SK-N-SH (cell line): ENCODE results near the gene FSD2. TPM values are rescaled to one million over a fixed set of nuclear protein-coding genes. Genes with fewer than 3 reads are reported as not detected.

Experiments used
- CTCF ChIA-PET: fragments of 300-600, 350-600 bp; formaldehyde crosslinking; extraction: SDS; loops from one replicate; lab custom pipeline; 2021; lab: Yijun Ruan, JAX
- POLR2A ChIA-PET: fragments of 350-600 bp; sonication (Branson Sonifier 250); formaldehyde crosslinking; extraction: SDS; loops from one replicate; lab custom pipeline; 2020; ENCODE audit warnings: antibody characterized with exemption, inconsistent platforms; lab: Yijun Ruan, JAX
- DNase-seq: peaks from one replicate; pipeline ENCODE4 v3.0.0; 2012
- H2AFZ ChIP-seq: fragments of 200-600 bp; sonication (generic); 2 replicates; pipeline ENCODE4 v1.8.1; 2016; ENCODE audit warnings: antibody characterized with exemption, mild to moderate bottlenecking, low read depth
- H3F3A ChIP-seq: fragments of 200-600 bp; sonication (generic); replicated peaks from 2 replicates; pipeline ENCODE3; 2016; ENCODE audit warnings: antibody characterized with exemption, mild to moderate bottlenecking; ENCODE audit not compliant: insufficient read depth
- H3K27ac ChIP-seq, 2 experiments: fragments of 200-500 bp in 1 of 2; fragments of 200-600 bp in 1 of 2; sonication (Bioruptor generic) in 1 of 2; sonication (generic), shearing (Covaris generic) in 1 of 2; 2 replicates each; pipeline versions ENCODE4 v1.5.1 to v1.6.1; 2014 to 2016; ENCODE audit warnings: low read depth in 2 of 2, inconsistent platforms in 1 of 2, low read length in 1 of 2, mild to moderate bottlenecking in 1 of 2, mixed read lengths in 1 of 2
- H3K27me3 ChIP-seq: fragments of 200-600 bp; sonication (generic), shearing (Covaris generic); 2 replicates; pipeline ENCODE4 v1.6.1; 2016; ENCODE audit warnings: mixed run types; ENCODE audit not compliant: insufficient read depth
- H3K36me3 ChIP-seq, 2 experiments: fragments of 200-500 bp in 1 of 2; fragments of 200-600 bp in 1 of 2; sonication (Bioruptor generic) in 1 of 2; sonication (generic) in 1 of 2; replicated peaks in 1 of 2; 2 replicates each; pipeline versions ENCODE3 to v1.5.1; 2014 to 2016; ENCODE audit warnings: low read length in 1 of 2, mild to moderate bottlenecking in 1 of 2; ENCODE audit not compliant: insufficient read depth in 2 of 2, control insufficient read depth in 1 of 2
- H3K4me1 ChIP-seq, 2 experiments: fragments of 200-500 bp in 1 of 2; fragments of 200-600 bp in 1 of 2; sonication (Bioruptor generic) in 1 of 2; sonication (generic), shearing (Covaris generic) in 1 of 2; 2 replicates each; pipeline versions ENCODE4 v1.5.1 to v1.6.1; 2014 to 2016; ENCODE audit warnings: low read depth in 1 of 2, low read length in 1 of 2, mixed run types in 1 of 2; ENCODE audit not compliant: insufficient read depth in 2 of 2, control insufficient read depth in 1 of 2
- H3K4me2 ChIP-seq: fragments of 200-600 bp; sonication (generic), shearing (Covaris generic); 2 replicates; pipeline ENCODE4 v1.6.1; 2017; ENCODE audit warnings: mixed run types
- H3K4me3 ChIP-seq, 2 experiments: fragments of 200-500 bp in 1 of 2; fragments of 200-600 bp in 1 of 2; sonication (Bioruptor generic) in 1 of 2; sonication (generic), shearing (Covaris generic) in 1 of 2; 2 replicates each; pipeline versions ENCODE4 v1.5.1 to v1.8.1; 2014 to 2016; ENCODE audit warnings: low read depth in 2 of 2, inconsistent platforms in 1 of 2, low read length in 1 of 2, mild to moderate bottlenecking in 1 of 2, mixed read lengths in 1 of 2, moderate library complexity in 1 of 2
- H3K79me2 ChIP-seq: fragments of 200-600 bp; sonication (generic); 2 replicates; pipeline ENCODE4 v1.8.1; 2017; ENCODE audit warnings: mild to moderate bottlenecking; ENCODE audit not compliant: insufficient read depth
- H3K9ac ChIP-seq: fragments of 200-600 bp; sonication (generic); 2 replicates; pipeline ENCODE4 v1.6.1; 2017; ENCODE audit warnings: mixed run types
- H3K9me2 ChIP-seq: fragments of 200-600 bp; sonication (generic); 2 replicates; pipeline ENCODE4 v1.6.1; 2017; ENCODE audit warnings: mixed run types
- H3K9me3 ChIP-seq: fragments of 200-600 bp; sonication (generic); 2 replicates; pipeline ENCODE4 v1.6.1; 2017; ENCODE audit warnings: mixed run types, mild to moderate bottlenecking, moderate library complexity
- H4K20me1 ChIP-seq: fragments of 200-600 bp; sonication (generic); 2 replicates; pipeline ENCODE4 v1.6.1; 2017; ENCODE audit warnings: mild to moderate bottlenecking, mixed run types; ENCODE audit not compliant: insufficient read depth
- CTCF ChIP-seq: fragments of 200-600 bp; sonication (generic); IDR thresholded peaks from 2 replicates; pipeline ENCODE4 v1.6.1; 2017; ENCODE audit warnings: antibody characterized with exemption, mild to moderate bottlenecking, moderate library complexity
- ELF1 ChIP-seq: IDR thresholded peaks from 2 replicates; pipeline ENCODE4 v1.4.0; 2012
- FOSL2 ChIP-seq: IDR thresholded peaks from 2 replicates; pipeline ENCODE4 v1.4.0; 2012; ENCODE audit warnings: low read depth, mild to moderate bottlenecking, moderate library complexity, borderline replicate concordance
- FOXJ3 ChIP-seq: sonication (generic); formaldehyde crosslinking; IDR thresholded peaks from 2 replicates; pipeline ENCODE4 v1.5.1; 2020; ENCODE audit warnings: mild to moderate bottlenecking, missing genetic modification reagents
- GABPA ChIP-seq: IDR thresholded peaks from 2 replicates; pipeline ENCODE4 v1.4.0; 2012; ENCODE audit warnings: low read depth, mild to moderate bottlenecking
- MAX ChIP-seq: IDR thresholded peaks from 2 replicates; pipeline ENCODE4 v1.4.0; 2012; ENCODE audit warnings: low read depth
- MEF2A ChIP-seq: IDR thresholded peaks from 2 replicates; pipeline ENCODE4 v1.4.0; 2012; ENCODE audit warnings: low read depth, borderline replicate concordance
- MXI1 ChIP-seq: IDR thresholded peaks from 2 replicates; pipeline ENCODE4 v1.6.1; 2012; ENCODE audit warnings: mild to moderate bottlenecking, low read depth, low read length, improper control_type of control experiment
- NRF1 ChIP-seq: IDR thresholded peaks from 2 replicates; pipeline ENCODE4 v1.6.1; 2012; ENCODE audit warnings: low read depth, mild to moderate bottlenecking, low read length
- POLR2AphosphoS5 ChIP-seq: IDR thresholded peaks from 2 replicates; pipeline ENCODE4 v1.6.1; 2012; ENCODE audit warnings: low read depth, low read length
- RFX5 ChIP-seq: IDR thresholded peaks from 2 replicates; pipeline ENCODE4 v1.6.1; 2012; ENCODE audit warnings: mild to moderate bottlenecking, improper control_type of control experiment, low read length
- SMC3 ChIP-seq: IDR thresholded peaks from 2 replicates; pipeline ENCODE4 v1.6.1; 2012; ENCODE audit warnings: low read depth, low read length, improper control_type of control experiment
- TAF1 ChIP-seq: IDR thresholded peaks from 2 replicates; pipeline ENCODE4 v1.6.1; 2012; ENCODE audit warnings: low read depth, mild to moderate bottlenecking, low read length, moderate library complexity, borderline replicate concordance
- TEAD4 ChIP-seq: IDR thresholded peaks from 2 replicates; pipeline ENCODE4 v1.4.0; 2012; ENCODE audit warnings: mild to moderate bottlenecking, borderline replicate concordance; ENCODE audit not compliant: insufficient read depth
- YY1 ChIP-seq: IDR thresholded peaks from 2 replicates; pipeline ENCODE4 v1.4.0; 2012; ENCODE audit warnings: low read depth, mild to moderate bottlenecking
- WGBS: methylation state at CpG from one replicate; pipeline ENCODE4 v1.1.6; 2017; ENCODE audit warnings: low lambda C conversion rate; 5-methylcytosine and 5-hydroxymethylcytosine counted together
- polyA plus RNA-seq, 3 experiments: library from polyadenylated mRNA; depleted of rRNA; stranded (reverse); fragments of >200 nt; gene quantifications; 2 replicates each; pipeline ENCODE4 v1.2.3, GENCODE V29; 2012
- TF ChIP-seq, protein P1 (sequence below): fragments of 150-350 bp; IDR thresholded peaks from 2 replicates; pipeline ENCODE4 v1.6.1; 2016; ENCODE audit warnings: mild to moderate bottlenecking, low read depth, low read length
- TF ChIP-seq, protein P2 (sequence below): IDR thresholded peaks from 2 replicates; pipeline ENCODE4 v1.4.0; 2012; ENCODE audit warnings: low read depth, borderline replicate concordance
- TF ChIP-seq, protein P3 (sequence below): IDR thresholded peaks from 2 replicates; pipeline ENCODE4 v1.6.1; 2012; ENCODE audit warnings: mild to moderate bottlenecking, low read depth, low read length, moderate library complexity

Gene FSD2
- polyA plus RNA-seq, 1 of the 3 experiments (the other 2 are of a cell fraction), result not detected

DNA sequence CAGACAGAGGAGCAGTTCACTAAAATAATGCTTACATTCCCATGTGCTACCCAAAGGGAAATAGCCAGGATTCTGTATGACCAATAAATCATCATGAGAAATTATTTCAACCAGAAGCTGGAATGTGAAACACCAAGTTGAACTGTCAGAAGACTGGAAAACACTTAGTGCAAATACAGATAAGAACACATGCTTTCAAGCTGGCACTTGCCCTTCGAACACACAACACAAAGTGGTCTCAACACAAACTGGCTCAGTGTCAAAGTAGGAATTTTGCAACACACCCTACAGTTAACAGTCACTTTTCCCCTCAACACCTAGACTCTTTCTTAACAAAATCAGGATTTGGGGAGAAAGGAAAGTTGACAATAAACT lies 1.3 kb downstream of the FSD2 start:
- Histone ChIP-seq H3K4me2 (no peak overlapping the region), H3K4me3 (no peak overlapping the region), H3K9me3 (no peaks in the 10 kb centered on the region), H2AFZ (no peak overlapping the region), H3K79me2 (no peaks in the 10 kb centered on the region), H3K27ac (no peak overlapping the region), H3K9ac (no peak overlapping the region), H3K4me1 (peaks cover 0 to 7% of the 10 kb centered on the region in 2 experiments; a peak in 2 of 4 replicates), H3K27me3 (no peaks in the 10 kb centered on the region), H3F3A (no peaks in the 10 kb centered on the region), H4K20me1 (no peaks in the 10 kb centered on the region), H3K36me3 (no peaks in the 10 kb centered on the region), H3K9me2 (no peaks in the 10 kb centered on the region)
- TF ChIP-seq YY1 (no peak), RFX5 (no peak), POLR2AphosphoS5 (no peak), SMC3 (no peak), MEF2A (no peak), TAF1 (no peak), NRF1 (no peak), FOXJ3 (CRISPR knock-in tag) (no peak), FOSL2 (no peak), ELF1 (no peak), CTCF (no peak), MAX (no peak), GABPA (no peak), TEAD4 (no peak), MXI1 (no peak)
- TF ChIP-seq, protein P1, sequence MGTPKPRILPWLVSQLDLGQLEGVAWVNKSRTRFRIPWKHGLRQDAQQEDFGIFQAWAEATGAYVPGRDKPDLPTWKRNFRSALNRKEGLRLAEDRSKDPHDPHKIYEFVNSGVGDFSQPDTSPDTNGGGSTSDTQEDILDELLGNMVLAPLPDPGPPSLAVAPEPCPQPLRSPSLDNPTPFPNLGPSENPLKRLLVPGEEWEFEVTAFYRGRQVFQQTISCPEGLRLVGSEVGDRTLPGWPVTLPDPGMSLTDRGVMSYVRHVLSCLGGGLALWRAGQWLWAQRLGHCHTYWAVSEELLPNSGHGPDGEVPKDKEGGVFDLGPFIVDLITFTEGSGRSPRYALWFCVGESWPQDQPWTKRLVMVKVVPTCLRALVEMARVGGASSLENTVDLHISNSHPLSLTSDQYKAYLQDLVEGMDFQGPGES, result no peak
- TF ChIP-seq, protein P2, sequence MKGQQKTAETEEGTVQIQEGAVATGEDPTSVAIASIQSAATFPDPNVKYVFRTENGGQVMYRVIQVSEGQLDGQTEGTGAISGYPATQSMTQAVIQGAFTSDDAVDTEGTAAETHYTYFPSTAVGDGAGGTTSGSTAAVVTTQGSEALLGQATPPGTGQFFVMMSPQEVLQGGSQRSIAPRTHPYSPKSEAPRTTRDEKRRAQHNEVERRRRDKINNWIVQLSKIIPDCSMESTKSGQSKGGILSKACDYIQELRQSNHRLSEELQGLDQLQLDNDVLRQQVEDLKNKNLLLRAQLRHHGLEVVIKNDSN, result no peak
- TF ChIP-seq, protein P3, sequence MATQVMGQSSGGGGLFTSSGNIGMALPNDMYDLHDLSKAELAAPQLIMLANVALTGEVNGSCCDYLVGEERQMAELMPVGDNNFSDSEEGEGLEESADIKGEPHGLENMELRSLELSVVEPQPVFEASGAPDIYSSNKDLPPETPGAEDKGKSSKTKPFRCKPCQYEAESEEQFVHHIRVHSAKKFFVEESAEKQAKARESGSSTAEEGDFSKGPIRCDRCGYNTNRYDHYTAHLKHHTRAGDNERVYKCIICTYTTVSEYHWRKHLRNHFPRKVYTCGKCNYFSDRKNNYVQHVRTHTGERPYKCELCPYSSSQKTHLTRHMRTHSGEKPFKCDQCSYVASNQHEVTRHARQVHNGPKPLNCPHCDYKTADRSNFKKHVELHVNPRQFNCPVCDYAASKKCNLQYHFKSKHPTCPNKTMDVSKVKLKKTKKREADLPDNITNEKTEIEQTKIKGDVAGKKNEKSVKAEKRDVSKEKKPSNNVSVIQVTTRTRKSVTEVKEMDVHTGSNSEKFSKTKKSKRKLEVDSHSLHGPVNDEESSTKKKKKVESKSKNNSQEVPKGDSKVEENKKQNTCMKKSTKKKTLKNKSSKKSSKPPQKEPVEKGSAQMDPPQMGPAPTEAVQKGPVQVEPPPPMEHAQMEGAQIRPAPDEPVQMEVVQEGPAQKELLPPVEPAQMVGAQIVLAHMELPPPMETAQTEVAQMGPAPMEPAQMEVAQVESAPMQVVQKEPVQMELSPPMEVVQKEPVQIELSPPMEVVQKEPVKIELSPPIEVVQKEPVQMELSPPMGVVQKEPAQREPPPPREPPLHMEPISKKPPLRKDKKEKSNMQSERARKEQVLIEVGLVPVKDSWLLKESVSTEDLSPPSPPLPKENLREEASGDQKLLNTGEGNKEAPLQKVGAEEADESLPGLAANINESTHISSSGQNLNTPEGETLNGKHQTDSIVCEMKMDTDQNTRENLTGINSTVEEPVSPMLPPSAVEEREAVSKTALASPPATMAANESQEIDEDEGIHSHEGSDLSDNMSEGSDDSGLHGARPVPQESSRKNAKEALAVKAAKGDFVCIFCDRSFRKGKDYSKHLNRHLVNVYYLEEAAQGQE, result no peak
- WGBS, result 36% methylated on average over 1 of the region's 1 CpG
- ChIA-PET POLR2A (no interaction called here), CTCF (no interaction called here)
- DNase-seq, result no peak
